ENCODE measurements around the gene ASB15. TPM values are rescaled to one million over a fixed set of nuclear protein-coding genes. Genes with fewer than 3 reads are reported as not detected.
A peak's percentile ranks its signal among the peaks of the same experiment; 100 is the strongest.

Gene ASB15
- total and polyA plus RNA-seq, 12 donors, result 0.99 to 80.6 (median 53.4) TPM

DNA sequence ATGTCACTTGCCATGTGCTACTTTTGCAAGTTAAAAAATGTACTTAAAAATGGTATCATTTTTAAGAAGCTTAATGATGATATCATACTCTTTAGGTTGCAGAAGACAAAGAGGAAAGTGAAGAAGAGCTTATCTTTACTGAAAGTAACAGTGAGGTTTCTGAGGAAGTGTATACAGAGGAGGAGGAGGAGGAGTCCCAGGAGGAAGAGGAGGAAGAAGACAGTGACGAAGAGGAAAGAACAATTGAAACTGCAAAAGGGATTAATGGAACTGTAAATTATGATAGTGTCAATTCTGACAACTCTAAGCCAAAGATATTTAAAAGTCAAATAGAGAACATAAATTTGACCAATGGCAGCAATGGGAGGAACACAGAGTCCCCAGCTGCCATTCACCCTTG lies 60.1 kb downstream of the ASB15 start:
- H3K4me1 ChIP-seq, result peaks cover 0 to 17% (median 11%) of the 10 kb centered on the region in 9 donors
- peak overlapping the region in 4 of 10 donors; percentile 17 to 94 (median 46) for H3K27ac ChIP-seq
- WGBS, 2 donors, result 23 to 39% methylated on average over 1 of the region's 1 CpG
- TF ChIP-seq, protein P1, sequence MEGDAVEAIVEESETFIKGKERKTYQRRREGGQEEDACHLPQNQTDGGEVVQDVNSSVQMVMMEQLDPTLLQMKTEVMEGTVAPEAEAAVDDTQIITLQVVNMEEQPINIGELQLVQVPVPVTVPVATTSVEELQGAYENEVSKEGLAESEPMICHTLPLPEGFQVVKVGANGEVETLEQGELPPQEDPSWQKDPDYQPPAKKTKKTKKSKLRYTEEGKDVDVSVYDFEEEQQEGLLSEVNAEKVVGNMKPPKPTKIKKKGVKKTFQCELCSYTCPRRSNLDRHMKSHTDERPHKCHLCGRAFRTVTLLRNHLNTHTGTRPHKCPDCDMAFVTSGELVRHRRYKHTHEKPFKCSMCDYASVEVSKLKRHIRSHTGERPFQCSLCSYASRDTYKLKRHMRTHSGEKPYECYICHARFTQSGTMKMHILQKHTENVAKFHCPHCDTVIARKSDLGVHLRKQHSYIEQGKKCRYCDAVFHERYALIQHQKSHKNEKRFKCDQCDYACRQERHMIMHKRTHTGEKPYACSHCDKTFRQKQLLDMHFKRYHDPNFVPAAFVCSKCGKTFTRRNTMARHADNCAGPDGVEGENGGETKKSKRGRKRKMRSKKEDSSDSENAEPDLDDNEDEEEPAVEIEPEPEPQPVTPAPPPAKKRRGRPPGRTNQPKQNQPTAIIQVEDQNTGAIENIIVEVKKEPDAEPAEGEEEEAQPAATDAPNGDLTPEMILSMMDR (IDR thresholded peaks at IDR 0.05), result no peak
- no peaks in the 10 kb centered on the region for H3K27me3 ChIP-seq
- ATAC-seq (no peak), DNase-seq (no peak)
- peaks cover 0 to 43% (median 0%) of the 10 kb centered on the region in 9 donors for H3K36me3 ChIP-seq
- intact Hi-C loops (cut with DNase I), result no loop called here
- H3K4me3 ChIP-seq, result peak overlapping the region in 7 of 10 donors; percentile 24 to 67 (median 61)
- no peaks in the 10 kb centered on the region for H3K9me3 ChIP-seq

DNA sequence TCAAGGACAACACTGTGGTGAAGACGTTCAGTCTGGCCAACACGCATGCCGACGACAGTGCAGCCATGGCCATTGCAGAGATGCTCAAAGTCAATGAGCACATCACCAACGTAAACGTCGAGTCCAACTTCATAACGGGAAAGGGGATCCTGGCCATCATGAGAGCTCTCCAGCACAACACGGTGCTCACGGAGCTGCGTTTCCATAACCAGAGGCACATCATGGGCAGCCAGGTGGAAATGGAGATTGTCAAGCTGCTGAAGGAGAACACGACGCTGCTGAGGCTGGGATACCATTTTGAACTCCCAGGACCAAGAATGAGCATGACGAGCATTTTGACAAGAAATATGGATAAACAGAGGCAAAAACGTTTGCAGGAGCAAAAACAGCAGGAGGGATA lies 60.7 kb downstream of the ASB15 start:
- Histone ChIP-seq H3K4me1 (peaks cover 0 to 18% (median 11%) of the 10 kb centered on the region in 9 donors), H3K36me3 (peaks cover 0 to 43% (median 0%) of the 10 kb centered on the region in 9 donors), H3K4me3 (peak overlapping the region in 8 of 10 donors; percentile 24 to 67 (median 58)), H3K9me3 (no peaks in the 10 kb centered on the region), H3K27me3 (no peaks in the 10 kb centered on the region), H3K27ac (peak overlapping the region in 3 of 10 donors; percentile 17 to 94 (median 35))
- peak in 1 of 8 donors; percentile 5 for ATAC-seq
- TF ChIP-seq, protein P1 (IDR thresholded peaks at IDR 0.05), result no peak
- whole genome bisulfite sequencing, 2 donors, result 59 to 68% methylated on average over 15 of the region's 15 CpGs
- no peak for DNase-seq
- intact Hi-C loops (cut with DNase I), result no loop called here

DNA sequence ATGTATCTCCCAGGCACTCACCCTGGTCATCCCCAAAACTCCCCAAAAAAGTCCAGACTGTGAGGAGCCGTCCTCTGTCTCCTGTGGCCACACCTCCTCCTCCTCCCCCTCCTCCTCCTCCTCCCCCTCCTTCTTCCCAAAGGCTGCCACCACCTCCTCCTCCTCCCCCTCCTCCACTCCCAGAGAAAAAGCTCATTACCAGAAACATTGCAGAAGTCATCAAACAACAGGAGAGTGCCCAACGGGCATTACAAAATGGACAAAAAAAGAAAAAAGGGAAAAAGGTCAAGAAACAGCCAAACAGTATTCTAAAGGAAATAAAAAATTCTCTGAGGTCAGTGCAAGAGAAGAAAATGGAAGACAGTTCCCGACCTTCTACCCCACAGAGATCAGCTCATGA lies 61.1 kb downstream of the ASB15 start:
- DNase-seq (no peak), ATAC-seq (peak in 1 of 8 donors; percentile 27)
- peak overlapping the region in 9 of 10 donors; percentile 18 to 67 (median 55) for H3K4me3 ChIP-seq
- H3K27me3 ChIP-seq, result no peaks in the 10 kb centered on the region
- intact Hi-C loops (cut with DNase I), result no loop called here
- H3K4me1 ChIP-seq, result peaks cover 0 to 18% (median 11%) of the 10 kb centered on the region in 9 donors
- TF ChIP-seq, protein P1 (IDR thresholded peaks at IDR 0.05), result no peak
- 26 to 49% methylated on average over 3 of the region's 3 CpGs for WGBS, 2 donors
- peaks cover 0 to 43% (median 0%) of the 10 kb centered on the region in 9 donors for H3K36me3 ChIP-seq
- peak overlapping the region in 4 of 10 donors; percentile 17 to 35 (median 24) for H3K27ac ChIP-seq
- no peaks in the 10 kb centered on the region for H3K9me3 ChIP-seq

DNA sequence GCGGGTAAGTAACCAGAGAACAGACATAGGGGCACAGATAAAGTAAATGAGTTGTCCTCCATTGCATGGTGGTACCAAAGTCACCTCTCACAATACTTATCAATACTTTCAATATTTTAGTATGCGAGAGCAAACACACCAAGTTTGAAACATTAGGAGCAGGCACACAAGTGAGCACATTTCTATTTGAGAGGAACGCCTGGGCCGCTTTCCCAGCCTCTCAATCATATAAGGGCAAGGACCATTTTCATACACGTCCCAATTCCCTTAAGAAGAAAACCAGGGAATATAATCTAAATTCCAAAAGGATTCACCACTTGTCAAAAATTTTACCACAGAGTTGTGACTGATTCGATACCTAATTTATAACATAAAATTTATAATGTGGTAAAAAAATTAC lies 61.6 kb downstream of the ASB15 start:
- ATAC-seq, result no peak
- WGBS, 2 donors, result 56 to 74% methylated on average over 6 of the region's 6 CpGs
- H3K36me3 ChIP-seq, result peaks cover 0 to 42% (median 0%) of the 10 kb centered on the region in 9 donors
- peaks cover 0 to 18% (median 11%) of the 10 kb centered on the region in 9 donors for H3K4me1 ChIP-seq
- H3K27me3 ChIP-seq, result no peaks in the 10 kb centered on the region
- peak overlapping the region in 2 of 10 donors; percentile 23 to 24 for H3K27ac ChIP-seq
- intact Hi-C loops (cut with DNase I), result no loop called here
- H3K4me3 ChIP-seq, result peak overlapping the region in 9 of 10 donors; percentile 18 to 67 (median 55)
- no peak for DNase-seq
- TF ChIP-seq, protein P1 (IDR thresholded peaks at IDR 0.05), result no peak
- H3K9me3 ChIP-seq, result no peaks in the 10 kb centered on the region
